Measurements from ENCODE around the gene CAPN5. TPM values are rescaled to one million over a fixed set of nuclear protein-coding genes. Genes with fewer than 3 reads are reported as not detected.

The CAPN5 gene
- total RNA-seq, 4 donors from 2014 or later = 4.0 to 11.3 (median 6.0) TPM

DNA sequence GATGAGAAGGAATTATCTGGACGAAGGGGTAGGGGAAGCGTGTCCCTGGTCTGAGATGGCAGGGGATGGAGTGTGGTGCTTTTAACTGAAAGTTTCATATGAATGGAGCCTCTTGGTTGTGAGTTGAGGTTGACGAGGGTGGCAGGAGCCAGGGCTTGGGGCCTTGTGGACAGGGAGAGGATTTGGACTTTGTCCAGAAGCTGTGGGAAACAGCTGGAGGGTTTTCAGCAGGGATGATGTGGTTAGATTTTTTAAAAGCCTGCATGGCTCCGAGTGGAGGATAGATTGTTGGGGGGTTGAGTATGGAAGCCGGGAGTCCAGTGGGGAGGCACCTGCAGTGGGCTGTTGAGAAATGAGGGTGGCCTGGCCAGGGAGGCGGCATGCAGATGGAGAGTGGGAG, 86.1 kb downstream of the CAPN5 start:
- intact Hi-C loops (cut with DNase I) = no loop called here
- peaks cover 11 to 15% (median 13%) of the 10 kb centered on the region in 4 donors for H3K4me1 ChIP-seq
- H3K9me3 ChIP-seq = no peaks in the 10 kb centered on the region
- no peak overlapping the region for H3K27ac ChIP-seq (replicated peaks in 1 of 4)
- 76% methylated on average over 6 of the region's 6 CpGs for WGBS
- no peak for DNase-seq (ENCODE audit: extremely low spot score)
- H3K36me3 ChIP-seq = no peaks in the 10 kb centered on the region
- no peak overlapping the region for H3K4me3 ChIP-seq
- no peak for TF ChIP-seq POLR2A (IDR thresholded peaks at IDR 0.05; ENCODE audit: low read depth)
- TF ChIP-seq EP300 (IDR thresholded peaks at IDR 0.05) = no peak
- TF ChIP-seq, protein P1, sequence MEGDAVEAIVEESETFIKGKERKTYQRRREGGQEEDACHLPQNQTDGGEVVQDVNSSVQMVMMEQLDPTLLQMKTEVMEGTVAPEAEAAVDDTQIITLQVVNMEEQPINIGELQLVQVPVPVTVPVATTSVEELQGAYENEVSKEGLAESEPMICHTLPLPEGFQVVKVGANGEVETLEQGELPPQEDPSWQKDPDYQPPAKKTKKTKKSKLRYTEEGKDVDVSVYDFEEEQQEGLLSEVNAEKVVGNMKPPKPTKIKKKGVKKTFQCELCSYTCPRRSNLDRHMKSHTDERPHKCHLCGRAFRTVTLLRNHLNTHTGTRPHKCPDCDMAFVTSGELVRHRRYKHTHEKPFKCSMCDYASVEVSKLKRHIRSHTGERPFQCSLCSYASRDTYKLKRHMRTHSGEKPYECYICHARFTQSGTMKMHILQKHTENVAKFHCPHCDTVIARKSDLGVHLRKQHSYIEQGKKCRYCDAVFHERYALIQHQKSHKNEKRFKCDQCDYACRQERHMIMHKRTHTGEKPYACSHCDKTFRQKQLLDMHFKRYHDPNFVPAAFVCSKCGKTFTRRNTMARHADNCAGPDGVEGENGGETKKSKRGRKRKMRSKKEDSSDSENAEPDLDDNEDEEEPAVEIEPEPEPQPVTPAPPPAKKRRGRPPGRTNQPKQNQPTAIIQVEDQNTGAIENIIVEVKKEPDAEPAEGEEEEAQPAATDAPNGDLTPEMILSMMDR (IDR thresholded peaks at IDR 0.05) = no peak
- no peak for TF ChIP-seq POLR2AphosphoS5 (IDR thresholded peaks at IDR 0.05)
- peaks cover 0 to 3% (median 0%) of the 10 kb centered on the region in 4 donors for H3K27me3 ChIP-seq

DNA sequence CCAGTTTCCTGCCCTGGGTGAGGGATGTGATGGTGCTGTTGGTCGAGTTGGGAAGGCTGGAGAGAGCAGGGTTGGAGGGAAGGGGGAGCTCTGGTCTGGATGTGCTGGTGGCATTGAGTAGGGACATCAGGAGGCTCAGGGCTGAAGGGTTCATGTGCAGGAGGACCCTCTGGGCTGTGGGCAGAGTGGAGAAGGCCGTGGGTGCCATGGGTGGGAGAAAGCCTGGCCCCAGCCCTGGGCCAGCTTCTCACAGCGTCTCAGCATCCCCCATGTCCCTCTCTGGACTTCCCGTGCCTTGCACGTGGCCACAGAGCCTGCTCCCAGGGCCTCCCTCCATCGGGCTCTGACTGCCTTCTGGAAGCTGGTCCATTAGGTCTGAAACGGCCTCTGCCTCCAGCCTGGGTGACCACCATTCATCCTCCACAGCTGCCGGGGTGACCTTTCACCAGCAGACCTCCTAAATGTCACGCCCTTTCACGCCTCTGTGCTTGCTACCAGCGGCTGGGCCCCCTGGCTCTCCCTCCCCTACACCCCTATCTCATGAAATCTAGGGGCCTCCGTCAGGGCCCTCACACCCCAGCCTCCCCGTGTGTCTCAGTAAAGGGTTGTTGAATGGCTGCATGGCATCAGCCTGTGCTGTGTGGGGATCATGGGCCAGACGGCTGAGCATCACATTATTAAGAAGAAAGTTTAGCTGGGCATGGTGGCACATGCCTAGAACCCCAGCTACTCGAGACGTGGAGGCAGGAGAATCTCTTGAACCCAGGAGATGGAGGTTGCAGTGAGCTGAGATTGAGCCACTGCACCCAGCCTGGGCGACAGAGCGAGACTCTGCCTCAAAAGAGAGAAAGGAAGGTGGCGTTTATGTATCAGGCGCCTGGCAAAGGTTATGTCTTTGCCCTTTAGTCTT, 86.8 kb downstream of the CAPN5 start:
- Histone ChIP-seq H3K9me3 (no peaks in the 10 kb centered on the region), H3K27me3 (no peaks in the 10 kb centered on the region), H3K4me1 (peaks cover 8 to 12% (median 11%) of the 10 kb centered on the region in 4 donors), H3K27ac (replicated peaks in 1 of 4) (no peak overlapping the region), H3K4me3 (no peak overlapping the region), H3K36me3 (no peaks in the 10 kb centered on the region)
- intact Hi-C loops (cut with DNase I) = no loop called here
- no peak for TF ChIP-seq POLR2AphosphoS5 (IDR thresholded peaks at IDR 0.05)
- no peak for TF ChIP-seq POLR2A (IDR thresholded peaks at IDR 0.05; ENCODE audit: low read depth)
- TF ChIP-seq, protein P1 (IDR thresholded peaks at IDR 0.05) = no peak
- TF ChIP-seq EP300 (IDR thresholded peaks at IDR 0.05) = no peak
- no peak for DNase-seq (ENCODE audit: extremely low spot score)
- 89% methylated on average over 20 of the region's 20 CpGs for WGBS

DNA sequence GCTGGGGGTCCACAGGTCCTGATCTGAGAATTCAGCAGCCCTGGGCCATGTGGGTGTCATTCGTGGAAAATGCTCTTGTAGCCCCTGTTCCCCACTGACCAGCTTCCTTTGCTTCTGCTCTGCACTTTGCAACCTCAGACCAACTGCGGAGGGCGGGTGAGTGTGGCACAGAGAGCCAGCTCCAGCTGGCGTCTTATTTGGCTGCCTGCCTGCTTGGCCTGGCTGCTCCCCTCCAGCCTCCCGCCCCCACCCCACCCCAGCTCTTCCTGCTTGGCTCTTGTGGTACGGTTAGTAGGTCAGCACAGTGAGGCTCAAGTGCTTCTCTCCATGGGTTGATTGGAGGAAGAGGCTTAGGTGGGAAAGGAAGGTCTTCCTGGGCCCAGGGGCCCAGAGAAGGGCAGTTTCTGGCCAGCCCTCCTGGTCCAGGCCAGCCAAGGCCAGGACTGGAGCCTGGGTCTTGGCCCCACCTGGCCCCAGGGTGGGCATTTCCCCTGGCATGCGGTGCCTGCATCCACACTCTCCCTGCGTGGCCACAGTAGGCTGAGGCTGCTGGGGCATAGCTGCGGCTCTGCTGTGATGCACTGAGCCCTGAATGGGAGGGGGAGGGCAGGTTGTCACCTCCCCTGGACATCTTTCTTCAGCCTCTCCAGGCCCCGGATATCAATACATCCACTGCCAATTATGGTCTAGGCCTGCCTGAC, 87.8 kb downstream of the CAPN5 start:
- intact Hi-C loops (cut with DNase I) = no loop called here
- no peak overlapping the region for H3K4me3 ChIP-seq
- no peaks in the 10 kb centered on the region for H3K36me3 ChIP-seq
- peaks cover 8 to 12% (median 11%) of the 10 kb centered on the region in 4 donors for H3K4me1 ChIP-seq
- no peak for DNase-seq (ENCODE audit: extremely low spot score)
- 69% methylated on average over 10 of the region's 10 CpGs for WGBS
- H3K9me3 ChIP-seq = no peaks in the 10 kb centered on the region
- TF ChIP-seq, protein P1 (IDR thresholded peaks at IDR 0.05) = no peak
- TF ChIP-seq EP300 (IDR thresholded peaks at IDR 0.05) (no peak), POLR2AphosphoS5 (IDR thresholded peaks at IDR 0.05) (no peak), POLR2A (IDR thresholded peaks at IDR 0.05; ENCODE audit: low read depth) (no peak)
- H3K27ac ChIP-seq (replicated peaks in 1 of 4) = no peak overlapping the region
- no peaks in the 10 kb centered on the region for H3K27me3 ChIP-seq

DNA sequence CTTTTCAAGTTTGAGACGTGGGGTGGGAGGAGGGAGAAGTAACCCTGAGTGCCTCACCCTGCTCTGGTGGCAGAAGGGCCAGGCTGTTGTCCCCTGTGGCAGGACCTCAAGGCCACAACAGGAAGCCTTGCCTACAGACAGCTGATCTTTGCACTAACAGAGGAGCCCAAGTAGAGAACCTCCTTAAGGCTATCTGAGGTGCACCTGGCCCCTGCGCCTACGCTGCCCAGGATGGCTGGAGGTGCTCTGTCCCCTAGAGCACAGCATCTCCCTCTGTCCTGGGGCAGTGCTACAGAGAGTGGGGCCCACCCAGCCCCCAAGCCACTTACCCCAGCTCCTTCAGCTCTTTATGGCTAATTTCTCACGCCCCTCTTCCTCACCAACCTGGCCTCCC, 88.3 kb downstream of the CAPN5 start:
- no peak for DNase-seq (ENCODE audit: extremely low spot score)
- no peak for TF ChIP-seq EP300 (IDR thresholded peaks at IDR 0.05)
- TF ChIP-seq, protein P1 (IDR thresholded peaks at IDR 0.05) = no peak
- no peak for TF ChIP-seq POLR2A (IDR thresholded peaks at IDR 0.05; ENCODE audit: low read depth)
- TF ChIP-seq POLR2AphosphoS5 (IDR thresholded peaks at IDR 0.05) = no peak
- H3K4me1 ChIP-seq = peaks cover 8 to 12% (median 11%) of the 10 kb centered on the region in 4 donors
- no peaks in the 10 kb centered on the region for H3K36me3 ChIP-seq
- H3K27me3 ChIP-seq = no peaks in the 10 kb centered on the region
- intact Hi-C loops (cut with DNase I) = no loop called here
- no peaks in the 10 kb centered on the region for H3K9me3 ChIP-seq
- no peak overlapping the region for H3K27ac ChIP-seq (replicated peaks in 1 of 4)
- 92% methylated on average over 4 of the region's 4 CpGs for WGBS
- no peak overlapping the region for H3K4me3 ChIP-seq
